ENCODE measurements around the gene PLXNA1. TPM values are rescaled to one million over a fixed set of nuclear protein-coding genes. Genes with fewer than 3 reads are reported as not detected.

The PLXNA1 gene
- total RNA-seq, 2 experiments from 2014 or later: 13.7 to 13.9 TPM

DNA sequence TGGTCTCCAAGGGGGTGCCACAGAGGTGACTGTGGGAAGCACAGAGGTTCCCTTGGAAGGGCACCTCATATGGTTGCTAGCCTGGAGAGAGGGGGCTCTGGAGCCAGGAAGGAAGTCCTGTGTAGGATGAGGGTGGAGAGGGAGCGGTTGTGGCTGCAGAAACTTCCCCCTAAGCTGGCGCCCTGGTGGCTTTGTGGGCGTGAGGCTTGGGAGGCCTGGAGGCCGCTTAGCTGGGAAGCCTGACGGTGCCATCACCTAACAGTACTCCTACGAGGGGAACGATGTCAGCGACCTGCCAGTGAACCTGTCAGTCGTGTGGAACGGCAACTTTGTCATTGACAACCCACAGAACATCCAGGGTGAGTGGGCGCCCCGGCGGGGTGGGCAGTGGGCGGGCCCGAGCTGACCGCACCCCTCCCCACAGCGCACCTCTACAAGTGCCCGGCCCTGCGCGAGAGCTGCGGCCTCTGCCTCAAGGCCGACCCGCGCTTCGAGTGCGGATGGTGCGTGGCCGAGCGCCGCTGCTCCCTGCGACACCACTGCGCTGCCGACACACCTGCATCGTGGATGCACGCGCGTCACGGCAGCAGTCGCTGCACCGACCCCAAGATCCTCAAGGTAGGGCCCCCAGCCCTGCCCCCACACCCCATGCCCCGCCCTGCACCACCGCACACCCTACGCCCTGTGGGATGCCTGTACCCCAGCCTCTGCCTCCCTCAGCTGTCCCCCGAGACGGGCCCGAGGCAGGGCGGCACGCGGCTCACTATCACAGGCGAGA, 31.0 kb downstream of the PLXNA1 start:
- ChIA-PET POLR2A (no interaction called here), CTCF (no interaction called here)

DNA sequence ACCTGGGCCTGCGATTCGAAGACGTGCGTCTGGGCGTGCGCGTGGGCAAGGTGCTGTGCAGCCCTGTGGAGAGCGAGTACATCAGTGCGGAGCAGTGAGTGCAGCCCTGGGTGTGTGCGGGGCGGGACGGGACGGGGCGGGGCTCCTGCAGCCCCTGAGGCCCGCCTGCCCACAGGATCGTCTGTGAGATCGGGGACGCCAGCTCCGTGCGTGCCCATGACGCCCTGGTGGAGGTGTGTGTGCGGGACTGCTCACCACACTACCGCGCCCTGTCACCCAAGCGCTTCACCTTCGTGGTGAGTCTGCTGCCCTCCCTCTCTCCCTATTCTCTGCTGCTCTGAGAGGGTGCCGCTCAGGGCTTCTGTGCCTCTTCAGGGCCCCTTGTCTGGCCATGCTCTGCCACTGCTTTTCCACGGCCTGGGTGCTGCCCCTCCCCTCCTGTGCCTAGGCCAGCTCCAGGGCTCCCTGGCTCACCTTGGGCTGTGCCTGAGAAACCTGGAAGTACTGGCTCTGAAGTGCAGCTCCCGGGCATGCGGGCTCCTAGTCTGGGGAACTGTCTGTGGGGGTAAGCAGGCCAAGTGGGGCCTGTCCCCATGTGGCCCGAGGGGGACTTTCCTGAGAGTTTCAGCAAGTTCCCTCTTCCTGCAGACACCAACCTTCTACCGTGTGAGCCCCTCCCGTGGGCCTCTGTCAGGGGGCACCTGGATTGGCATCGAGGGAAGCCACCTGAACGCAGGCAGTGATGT, 31.8 kb downstream of the PLXNA1 start:
- ChIA-PET CTCF (no interaction called here), POLR2A (no interaction called here)

DNA sequence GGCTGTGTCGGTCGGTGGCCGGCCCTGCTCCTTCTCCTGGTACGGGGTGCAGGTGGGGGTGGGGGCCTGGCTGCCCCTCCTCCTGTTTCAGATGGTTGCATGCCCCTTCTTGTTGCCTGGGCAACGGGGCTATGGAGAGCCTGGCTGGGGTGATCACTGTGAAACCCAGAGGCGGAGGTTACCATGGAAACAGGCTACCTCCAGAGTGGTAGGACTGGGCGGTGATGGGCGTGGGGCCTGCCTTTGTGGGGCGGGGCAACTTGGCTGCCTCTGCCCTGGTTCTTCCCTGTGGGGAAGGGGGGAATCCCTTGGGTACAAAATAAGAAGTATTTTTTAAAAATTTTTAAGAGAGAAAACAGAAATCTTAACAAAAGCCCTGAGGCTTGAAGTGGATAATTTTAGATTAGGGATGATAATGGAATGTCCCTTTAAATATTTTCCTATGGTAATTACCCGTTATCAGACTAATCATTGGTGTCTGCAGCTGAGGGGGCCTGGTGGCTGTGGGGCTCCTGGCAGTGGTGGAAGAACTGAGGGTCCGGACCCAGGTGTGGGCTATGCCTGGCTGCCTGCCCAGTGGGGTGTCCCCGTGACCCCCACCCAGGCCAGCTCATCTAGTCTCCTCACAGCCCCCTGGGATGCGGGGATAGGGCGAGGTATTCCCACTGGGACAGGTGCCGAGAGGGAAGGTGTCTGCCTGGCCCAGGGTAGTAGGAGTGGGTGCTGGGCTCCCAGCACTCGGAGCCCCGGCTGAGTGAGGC, 32.5 kb downstream of the PLXNA1 start:
- ChIA-PET CTCF (no interaction called here), POLR2A (no interaction called here)

DNA sequence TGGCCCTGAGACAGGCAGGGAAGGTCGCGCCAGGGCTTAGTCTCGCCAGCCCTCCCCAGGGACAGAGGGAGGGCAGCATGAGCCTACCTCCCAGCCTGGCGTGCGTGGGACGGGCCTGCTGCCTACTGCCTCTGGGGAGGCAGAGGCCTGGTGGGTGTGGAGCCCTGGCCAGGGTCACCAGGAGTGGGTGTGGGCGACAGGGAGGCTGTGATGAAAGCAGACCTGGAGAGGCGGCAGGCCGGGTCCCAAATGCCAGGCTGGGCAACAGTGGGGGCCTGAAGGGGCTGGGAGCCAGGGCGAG, 33.1 kb downstream of the PLXNA1 start:
- CTCF ChIA-PET: interaction anchor here (1.0 kb wide), 1 partner anchor 440 kb away, joined by 3 read pairs; no protein-coding TSS in a partner anchor

DNA sequence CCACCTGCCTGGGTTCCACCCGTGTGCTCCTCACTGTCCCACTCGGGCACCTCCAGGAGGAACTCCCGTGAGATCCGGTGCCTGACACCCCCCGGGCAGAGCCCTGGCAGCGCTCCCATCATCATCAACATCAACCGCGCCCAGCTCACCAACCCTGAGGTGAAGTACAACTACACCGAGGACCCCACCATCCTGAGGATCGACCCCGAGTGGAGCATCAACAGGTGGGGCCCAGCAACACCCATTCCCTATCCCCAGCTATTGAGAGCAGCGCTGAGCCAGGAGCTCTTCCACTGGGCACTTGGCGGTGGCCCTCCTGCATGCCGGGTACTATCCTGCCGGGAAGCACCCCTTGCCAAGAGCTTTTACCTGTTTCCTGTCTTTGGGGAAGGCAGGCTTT, 33.5 kb downstream of the PLXNA1 start:
- POLR2A ChIA-PET: no interaction called here

More for the DNA sequence above, 33.1 kb downstream of the PLXNA1 start:
- POLR2A ChIA-PET: no interaction called here

DNA sequence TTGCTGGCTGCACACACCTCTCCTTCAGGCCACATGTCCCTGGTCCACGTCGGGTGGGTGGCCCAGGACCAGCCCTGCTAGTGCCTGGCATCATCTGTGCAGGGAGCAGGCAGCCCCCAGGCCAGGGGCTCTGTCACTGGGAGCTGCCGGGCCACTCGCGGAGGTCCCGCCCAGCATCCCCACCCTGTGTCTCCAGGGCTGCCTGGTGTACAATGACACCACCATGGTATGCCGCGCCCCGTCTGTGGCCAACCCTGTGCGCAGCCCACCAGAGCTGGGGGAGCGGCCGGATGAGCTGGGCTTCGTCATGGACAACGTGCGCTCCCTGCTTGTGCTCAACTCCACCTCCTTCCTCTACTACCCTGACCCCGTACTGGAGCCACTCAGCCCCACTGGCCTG, 34.3 kb downstream of the PLXNA1 start:
- ChIA-PET CTCF (interaction anchor here (1.0 kb wide), 1 partner anchor 439 kb away, joined by 3 read pairs; no protein-coding TSS in a partner anchor), POLR2A (no interaction called here)

More for the DNA sequence above, 33.5 kb downstream of the PLXNA1 start:
- CTCF ChIA-PET: interaction anchor here (1.0 kb wide), 1 partner anchor 439 kb away, joined by 3 read pairs; no protein-coding TSS in a partner anchor

DNA sequence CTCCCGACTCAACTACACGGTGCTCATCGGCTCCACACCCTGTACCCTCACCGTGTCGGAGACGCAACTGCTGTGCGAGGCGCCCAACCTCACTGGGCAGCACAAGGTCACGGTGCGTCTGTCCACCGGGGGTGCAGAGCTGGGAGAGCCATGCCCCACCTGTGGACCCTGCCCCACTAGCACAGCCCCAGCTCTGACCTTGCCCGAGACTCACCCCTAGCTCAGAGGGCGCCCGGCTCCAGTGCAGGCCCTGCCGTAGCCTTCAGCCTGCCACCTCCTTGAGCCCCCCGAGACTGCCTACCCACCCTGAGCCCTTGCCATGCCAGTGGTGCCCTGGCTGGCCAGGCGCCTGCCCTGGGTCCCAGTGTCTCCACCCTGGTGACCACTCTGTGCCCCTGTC, 34.9 kb downstream of the PLXNA1 start:
- CTCF ChIA-PET: no interaction called here
- POLR2A ChIA-PET: no interaction called here

DNA sequence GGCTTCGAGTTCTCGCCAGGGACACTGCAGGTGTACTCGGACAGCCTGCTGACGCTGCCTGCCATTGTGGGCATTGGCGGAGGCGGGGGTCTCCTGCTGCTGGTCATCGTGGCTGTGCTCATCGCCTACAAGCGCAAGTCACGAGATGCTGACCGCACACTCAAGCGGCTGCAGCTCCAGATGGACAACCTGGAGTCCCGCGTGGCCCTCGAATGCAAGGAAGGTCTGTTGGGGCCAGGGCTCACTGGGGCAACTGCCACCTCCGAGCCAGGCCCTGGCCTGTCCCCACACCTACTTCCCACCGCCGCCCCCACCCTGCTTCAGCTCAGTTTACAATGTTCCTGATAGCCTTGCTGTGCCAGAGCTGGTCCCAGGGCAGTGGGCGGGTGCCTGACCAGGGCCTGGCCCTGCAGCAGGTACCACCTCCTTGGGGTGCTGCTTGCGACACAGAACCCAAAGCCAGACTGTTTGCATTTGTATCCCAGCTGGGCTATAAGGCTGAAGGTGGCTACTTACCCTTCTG, 35.5 kb downstream of the PLXNA1 start:
- ChIA-PET CTCF (no interaction called here), POLR2A (no interaction called here)

DNA sequence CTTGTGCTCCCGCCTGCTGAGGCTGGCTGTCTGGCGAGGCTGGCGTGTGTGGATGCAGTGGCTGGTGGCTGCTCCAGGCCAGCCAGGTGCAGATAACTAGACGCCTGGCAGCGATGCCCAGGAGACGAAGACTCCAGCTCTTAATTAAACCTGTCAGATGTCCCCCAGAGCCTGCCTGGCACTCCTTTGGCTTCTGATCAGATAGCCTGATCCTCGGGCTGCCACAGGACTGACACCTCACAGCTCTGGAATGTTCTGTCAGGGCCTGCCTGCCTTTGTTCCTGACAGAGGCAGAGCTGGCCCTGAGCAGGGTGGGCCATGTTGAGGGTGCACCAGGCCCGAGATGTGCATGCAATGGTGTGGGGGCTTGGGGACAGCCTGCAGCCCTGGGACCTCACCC, 36.5 kb downstream of the PLXNA1 start:
- CTCF ChIA-PET: no interaction called here

DNA sequence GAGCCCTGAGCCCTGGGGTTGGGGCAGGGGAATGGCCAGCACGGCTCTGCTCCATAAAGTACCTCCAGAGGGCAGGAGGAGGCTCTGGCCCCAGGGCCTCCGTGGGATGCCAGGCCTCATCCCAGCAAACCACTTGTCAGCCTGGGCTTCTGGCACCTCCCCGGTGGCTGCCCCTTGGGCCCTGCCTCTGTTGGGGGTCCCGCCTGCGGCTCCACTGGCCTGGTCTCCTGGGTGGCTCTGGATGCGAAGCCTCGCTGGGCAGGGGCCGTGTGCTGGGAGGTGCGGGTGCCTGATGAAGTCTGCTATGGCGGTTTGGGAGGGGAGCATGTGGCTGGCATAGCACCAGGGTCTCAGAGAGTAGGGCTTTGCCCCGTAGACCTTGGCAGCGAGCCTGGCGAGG, 37.6 kb downstream of the PLXNA1 start:
- ChIA-PET CTCF (no interaction called here), POLR2A (no interaction called here)

More for the DNA sequence above, 36.5 kb downstream of the PLXNA1 start:
- POLR2A ChIA-PET: no interaction called here

DNA sequence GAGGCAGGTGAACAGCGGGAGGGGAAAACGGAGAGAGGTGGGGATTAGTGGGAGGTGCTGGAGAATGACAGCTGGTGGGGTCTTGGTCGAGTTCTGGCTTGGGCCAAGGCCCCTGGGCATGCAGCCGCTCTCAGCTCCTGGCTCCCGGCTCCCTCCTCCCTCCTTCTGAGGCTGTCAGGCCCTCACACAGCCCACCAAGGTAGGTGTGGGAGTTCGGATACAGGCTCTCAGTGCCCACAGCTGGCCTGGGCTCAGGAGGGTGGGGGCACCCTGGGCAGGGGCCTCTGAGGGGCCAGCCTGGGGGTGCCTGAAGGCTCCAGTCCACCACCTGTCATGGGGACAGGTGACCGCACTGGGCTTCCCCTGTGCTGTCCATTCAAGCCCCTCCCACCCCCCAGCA, 39.9 kb downstream of the PLXNA1 start:
- POLR2A ChIA-PET: no interaction called here
- CTCF ChIA-PET: no interaction called here

DNA sequence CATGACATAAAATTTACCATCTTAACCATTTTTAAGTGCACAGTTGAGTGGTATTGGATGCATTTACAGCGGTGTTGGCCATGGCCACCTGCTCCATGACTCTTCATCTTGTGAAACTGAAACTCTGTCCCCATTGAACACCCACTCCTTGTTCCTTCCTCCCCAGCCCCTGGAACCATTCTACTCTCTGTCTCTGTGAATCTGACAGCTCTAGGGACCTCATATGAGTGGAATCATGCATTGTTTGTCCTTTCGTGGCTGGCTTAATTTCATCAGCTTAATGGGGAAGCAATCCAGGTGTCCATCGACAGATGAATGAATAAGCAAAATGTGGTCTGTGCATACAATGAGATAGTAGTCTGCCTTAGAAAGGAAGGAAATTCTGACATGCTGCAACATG, 42.5 kb downstream of the PLXNA1 start:
- CTCF ChIA-PET: no interaction called here
- POLR2A ChIA-PET: no interaction called here

DNA sequence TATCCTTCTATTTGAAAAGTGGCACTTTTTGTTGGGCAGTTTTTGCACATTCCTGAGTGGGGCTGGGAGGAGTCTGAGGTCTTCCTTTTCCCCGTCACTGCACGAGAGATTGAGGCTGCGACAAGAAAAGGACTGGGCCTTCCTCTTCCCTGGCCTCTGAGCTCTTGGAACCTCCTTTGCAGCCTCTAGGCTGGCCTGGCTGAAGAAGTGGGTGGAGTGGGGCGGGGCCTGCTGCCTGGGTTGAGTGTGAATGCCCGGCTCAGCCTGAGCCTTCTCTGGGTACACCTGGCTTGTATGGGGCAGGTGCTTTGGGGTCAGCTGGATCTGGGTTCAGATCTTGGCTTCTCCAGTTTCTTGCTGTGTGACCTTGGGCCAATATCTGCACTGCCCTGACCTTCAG, 43.1 kb downstream of the PLXNA1 start:
- ChIA-PET CTCF (no interaction called here), POLR2A (no interaction called here)

DNA sequence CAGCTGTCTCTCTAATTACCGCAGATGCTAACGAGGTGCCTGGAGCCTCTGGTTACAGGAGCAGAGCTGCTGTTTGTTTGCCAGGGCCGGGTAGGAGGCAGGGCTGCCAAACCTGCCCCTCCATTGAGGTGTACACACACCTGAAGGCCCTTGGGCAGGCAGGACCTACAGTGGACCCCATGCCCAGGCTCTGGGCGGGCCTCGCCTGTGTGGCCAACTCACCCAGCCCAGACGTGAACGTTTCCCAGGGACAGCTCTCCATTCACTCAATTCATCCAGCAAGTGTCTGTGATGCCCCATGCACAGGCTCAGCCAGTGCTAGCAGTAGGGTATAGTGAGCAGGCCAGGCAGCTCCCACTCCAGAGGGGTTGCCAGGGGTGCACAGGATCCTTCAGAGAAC, 43.7 kb downstream of the PLXNA1 start:
- ChIA-PET CTCF (no interaction called here), POLR2A (no interaction called here)

DNA sequence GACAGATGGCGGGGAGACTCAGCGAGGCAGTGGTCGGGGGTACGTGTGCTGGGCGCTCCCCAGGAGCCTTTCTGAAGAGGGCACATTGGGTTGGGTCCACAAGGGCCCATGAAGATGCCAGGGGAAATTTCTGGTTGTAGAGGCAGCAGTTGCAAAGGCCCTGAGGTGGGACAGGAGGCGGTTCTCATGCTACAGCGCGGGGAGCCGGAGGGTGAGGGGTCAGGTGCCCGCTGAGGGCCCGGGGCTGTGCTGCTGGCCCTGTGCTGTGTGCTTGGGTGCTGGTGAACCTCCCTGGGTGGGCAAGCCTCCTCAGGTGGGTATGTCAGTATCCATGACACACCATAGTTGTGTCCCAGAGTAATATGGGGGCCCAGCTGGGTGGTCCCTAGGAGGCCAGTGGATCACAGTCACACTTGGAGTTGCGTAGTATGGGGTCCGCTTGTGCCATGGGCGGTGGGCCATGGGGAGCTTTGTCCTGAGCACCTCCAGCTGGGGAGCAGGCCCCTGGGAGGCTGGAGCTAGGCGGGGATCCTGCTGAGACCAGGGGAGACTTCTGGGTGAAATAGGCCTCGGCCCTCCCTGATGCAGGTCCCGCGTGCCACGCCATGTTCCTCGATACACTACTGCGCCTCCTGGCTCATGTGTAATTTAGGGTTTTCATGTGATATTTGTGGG, 44.3 kb downstream of the PLXNA1 start:
- POLR2A ChIA-PET: no interaction called here
- CTCF ChIA-PET: no interaction called here

DNA sequence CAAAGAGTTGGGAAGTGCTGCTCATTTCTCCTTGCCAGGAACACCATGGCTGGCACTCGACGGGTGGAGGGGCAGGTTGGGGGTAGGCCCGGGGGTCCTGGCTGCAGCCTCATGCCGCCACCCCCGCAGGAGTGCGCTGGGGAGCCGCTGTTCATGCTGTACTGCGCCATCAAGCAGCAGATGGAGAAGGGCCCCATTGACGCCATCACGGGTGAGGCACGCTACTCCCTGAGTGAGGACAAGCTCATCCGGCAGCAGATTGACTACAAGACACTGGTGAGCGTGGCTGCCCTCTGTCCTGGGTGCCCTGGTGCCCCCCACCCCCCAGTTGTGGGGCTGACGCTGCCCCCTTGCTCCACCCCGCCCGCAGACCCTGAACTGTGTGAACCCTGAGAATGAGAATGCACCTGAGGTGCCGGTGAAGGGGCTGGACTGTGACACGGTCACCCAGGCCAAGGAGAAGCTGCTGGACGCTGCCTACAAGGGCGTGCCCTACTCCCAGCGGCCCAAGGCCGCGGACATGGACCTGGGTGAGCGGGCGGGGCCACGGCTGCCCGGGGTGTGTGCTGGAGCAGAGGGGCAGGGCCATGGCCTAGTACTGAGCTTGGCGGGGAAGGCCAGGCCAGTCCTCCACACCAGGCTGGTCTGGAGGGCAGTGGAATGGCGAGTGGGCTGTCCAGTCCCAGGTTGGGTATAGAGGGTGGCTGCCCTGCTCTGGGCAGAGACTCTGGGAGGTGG, 45.1 kb downstream of the PLXNA1 start:
- POLR2A ChIA-PET: no interaction called here
- CTCF ChIA-PET: no interaction called here

DNA sequence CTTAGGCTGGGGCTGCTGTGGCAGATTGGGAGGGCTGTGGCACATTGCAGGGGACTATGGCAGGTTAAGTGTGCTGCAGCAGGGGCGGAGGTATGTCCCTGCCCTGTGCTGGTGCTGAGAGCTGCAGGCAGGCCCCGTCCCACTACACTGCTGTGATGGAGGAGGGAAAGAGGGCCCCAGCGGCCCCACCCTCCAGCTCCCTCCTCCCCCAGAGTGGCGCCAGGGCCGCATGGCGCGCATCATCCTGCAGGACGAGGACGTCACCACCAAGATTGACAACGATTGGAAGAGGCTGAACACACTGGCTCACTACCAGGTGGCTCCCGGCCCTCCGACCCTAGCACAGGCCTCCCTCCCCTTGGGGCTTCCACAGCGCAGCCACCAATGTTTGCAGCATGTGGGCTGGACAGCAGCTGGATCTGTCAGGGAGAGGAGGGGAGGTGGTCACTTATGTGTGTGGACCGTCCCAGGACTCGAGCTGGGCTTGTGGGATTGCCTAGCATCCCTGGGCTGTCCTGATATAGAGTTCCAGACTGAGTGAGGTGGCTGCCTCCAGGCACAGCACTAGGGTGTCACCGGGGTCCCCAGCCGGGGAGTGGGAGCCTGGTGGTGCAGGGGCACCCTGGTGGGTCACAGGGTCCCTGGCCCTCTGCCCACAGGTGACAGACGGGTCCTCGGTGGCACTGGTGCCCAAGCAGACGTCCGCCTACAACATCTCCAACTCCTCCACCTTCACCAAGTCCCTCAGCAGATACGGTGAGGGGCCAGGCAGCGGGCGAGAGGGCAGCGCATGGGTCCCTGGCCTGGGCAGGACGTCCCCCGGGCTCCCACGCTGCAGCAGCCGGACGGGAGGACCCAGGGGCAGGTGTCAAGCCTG, 46.1 kb downstream of the PLXNA1 start:
- POLR2A ChIA-PET: no interaction called here
- CTCF ChIA-PET: no interaction called here

DNA sequence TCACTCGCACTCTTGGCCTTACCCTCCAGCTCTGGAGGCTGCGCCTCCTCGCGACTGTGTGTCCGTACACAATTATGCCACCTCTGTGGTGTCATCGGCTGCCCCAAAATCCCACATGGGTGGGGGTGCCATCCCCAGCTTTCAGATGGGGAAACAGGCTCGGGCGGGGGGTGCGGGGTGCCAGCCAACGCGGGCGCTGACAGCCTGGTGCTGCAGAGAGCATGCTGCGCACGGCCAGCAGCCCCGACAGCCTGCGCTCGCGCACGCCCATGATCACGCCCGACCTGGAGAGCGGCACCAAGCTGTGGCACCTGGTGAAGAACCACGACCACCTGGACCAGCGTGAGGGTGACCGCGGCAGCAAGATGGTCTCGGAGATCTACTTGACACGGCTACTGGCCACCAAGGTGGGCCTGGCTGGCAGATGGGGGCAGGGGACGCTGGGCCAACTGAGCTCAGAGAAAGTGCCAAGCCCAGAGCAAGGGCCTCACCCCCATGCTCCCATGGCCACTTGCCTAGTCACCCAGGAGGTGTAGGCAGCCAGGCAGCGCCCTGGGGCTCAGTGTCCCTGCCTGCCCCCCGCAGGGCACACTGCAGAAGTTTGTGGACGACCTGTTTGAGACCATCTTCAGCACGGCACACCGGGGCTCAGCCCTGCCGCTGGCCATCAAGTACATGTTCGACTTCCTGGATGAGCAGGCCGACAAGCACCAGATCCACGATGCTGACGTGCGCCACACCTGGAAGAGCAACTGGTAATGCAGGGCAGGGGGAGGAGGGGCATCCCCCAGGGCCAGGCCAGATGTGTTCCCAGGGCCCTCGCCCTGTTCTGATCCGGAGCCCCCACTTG, 47.0 kb downstream of the PLXNA1 start:
- CTCF ChIA-PET: no interaction called here
- POLR2A ChIA-PET: no interaction called here
